ENCODE data around the gene CCDC71.
A peak's percentile ranks its signal among the peaks of the same experiment; 100 is the strongest.

CCDC71 gene

GRCh38 chr3:49123687-49124086 is 42.4 kb downstream of the CCDC71 start:
- no peak for TF ChIP-seq CTCF (IDR thresholded peaks at IDR 0.05; ENCODE audit: insufficient read depth, low read depth, low read length, missing control alignments)
- DNase-seq (ENCODE audit: low read depth): no peak
- no peak overlapping the region for H3K4me3 ChIP-seq (ENCODE audit: low read depth, low read length)

- no peak overlapping the region for H3K4me3 ChIP-seq (ENCODE audit: low read depth, low read length)
- DNase-seq (ENCODE audit: low read depth): no peak
- TF ChIP-seq CTCF (IDR thresholded peaks at IDR 0.05; ENCODE audit: insufficient read depth, low read depth, low read length, missing control alignments): no peak
Observed at GRCh38 chr3:49122886-49123545, 43.1 kb downstream of the CCDC71 start.

- no peak for DNase-seq (ENCODE audit: low read depth)
- TF ChIP-seq CTCF (IDR thresholded peaks at IDR 0.05; ENCODE audit: insufficient read depth, low read depth, low read length, missing control alignments): no peak
Observed at GRCh38 chr3:49122451-49122850, 43.7 kb downstream of the CCDC71 start.

GRCh38 chr3:49122022-49122421 is 44.1 kb downstream of the CCDC71 start:
- no peak for TF ChIP-seq CTCF (IDR thresholded peaks at IDR 0.05; ENCODE audit: insufficient read depth, low read depth, low read length, missing control alignments)
- DNase-seq (ENCODE audit: low read depth): no peak
- H3K4me3 ChIP-seq (ENCODE audit: low read depth, low read length): no peak overlapping the region

More at GRCh38 chr3:49122451-49122850, 43.7 kb downstream of the CCDC71 start:
- H3K4me3 ChIP-seq (ENCODE audit: low read depth, low read length): no peak overlapping the region

- DNase-seq (ENCODE audit: low read depth): no peak
- H3K4me3 ChIP-seq (ENCODE audit: low read depth, low read length): peak overlapping the region; percentile 98
Observed at GRCh38 chr3:49121132-49121736, 44.9 kb downstream of the CCDC71 start.

GRCh38 chr3:49120438-49121131 is 45.5 kb downstream of the CCDC71 start, which contains the start of gene USP19:
Gene USP19, minus strand, starts transcription at chr3:49120823. Its CDS starts 1,678 bp downstream, at chr3:49119145.
- peak; percentile 95 for DNase-seq (ENCODE audit: low read depth)
- peak within 1 kb of the TSS; percentile 98 for H3K4me3 ChIP-seq (ENCODE audit: low read depth, low read length)
- no peak for TF ChIP-seq CTCF (IDR thresholded peaks at IDR 0.05; ENCODE audit: insufficient read depth, low read depth, low read length, missing control alignments)

More at GRCh38 chr3:49121132-49121736, 44.9 kb downstream of the CCDC71 start:
- no peak for TF ChIP-seq CTCF (IDR thresholded peaks at IDR 0.05; ENCODE audit: insufficient read depth, low read depth, low read length, missing control alignments)

Measured in GM12865 (cell line).